Measurements from ENCODE around the gene SFT2D1.

GRCh38 chr6:166312832-166313231 is 29.5 kb downstream of the SFT2D1 start:
- no peak for TF ChIP-seq POLR2A (IDR thresholded peaks at IDR 0.05)
- no peak for TF ChIP-seq CTCF (IDR thresholded peaks at IDR 0.05)
